CD4-positive, alpha-beta T cell (primary cell): ENCODE data around the gene TMEM187. TPM values are rescaled to one million over a fixed set of nuclear protein-coding genes. Genes with fewer than 3 reads are reported as not detected.
A peak's percentile ranks its signal among the peaks of the same experiment; 100 is the strongest.

Source experiments
- ATAC-seq: fragments of 200-7000 bp; cut with Tn5 transposase; one replicate; pipeline ENCODE4 v1.10.0; 2022; ENCODE audit warnings: mild to moderate bottlenecking; ENCODE audit not compliant: poor library complexity
- CTCF ChIA-PET: fragments of 350-600 bp; sonication (Branson Sonifier 250); formaldehyde crosslinking; loops from one replicate; lab custom pipeline; 2021; ENCODE audit warnings: antibody characterized with exemption, inconsistent platforms; lab: Charles Lee
- POLR2A ChIA-PET: fragments of 350-600 bp; sonication (Branson Sonifier 250); formaldehyde crosslinking; loops from one replicate; lab custom pipeline; 2021; ENCODE audit warnings: antibody characterized with exemption, inconsistent platforms; lab: Charles Lee
- DNase-seq, 14 experiments: peaks; one replicate each; pipeline ENCODE4 v3.0.0-alpha.2; 2013 to 2020; ENCODE audit warnings: mixed read lengths in 2 of 14
- H3K27ac ChIP-seq, 2 donors: one replicate each; pipeline versions ENCODE4 v1.5.1 to v1.7.0; 2013; ENCODE audit warnings: low read length in 2 of 2, low read depth in 1 of 2, mild to moderate bottlenecking in 1 of 2
- H3K27me3 ChIP-seq, 2 experiments: 1 replicate in 1 of 2; 2 replicates in 1 of 2; pipeline versions ENCODE4 v1.6.1 to v1.7.0; 2013; ENCODE audit warnings: low read length in 2 of 2, control low read depth in 1 of 2, mild to moderate bottlenecking in 1 of 2, moderate library complexity in 1 of 2; ENCODE audit not compliant: insufficient read depth in 2 of 2, control insufficient read depth in 1 of 2
- H3K36me3 ChIP-seq: one replicate; pipeline ENCODE4 v1.6.1; 2013; ENCODE audit warnings: low read length, control low read depth; ENCODE audit not compliant: insufficient read depth
- H3K4me1 ChIP-seq: one replicate; pipeline ENCODE4 v1.6.1; 2013; ENCODE audit warnings: low read length, control low read depth; ENCODE audit not compliant: insufficient read depth
- H3K4me3 ChIP-seq: one replicate; pipeline ENCODE4 v1.5.1; 2013; ENCODE audit warnings: mild to moderate bottlenecking, low read length, moderate library complexity
- H3K9me3 ChIP-seq, 2 experiments: 1 replicate in 1 of 2; 2 replicates in 1 of 2; pipeline versions ENCODE4 v1.6.1 to v1.7.0; 2013; ENCODE audit warnings: low read length in 2 of 2, mild to moderate bottlenecking in 2 of 2, control low read depth in 1 of 2, moderate library complexity in 1 of 2; ENCODE audit not compliant: control insufficient read depth in 1 of 2, insufficient read depth in 1 of 2
- H3K27ac Mint-ChIP-seq: one replicate; pipeline ENCODE4 v1.8.0; 2020; ENCODE audit warnings: mixed read lengths
- H3K27me3 Mint-ChIP-seq: one replicate; pipeline ENCODE4 v1.8.0; 2021; ENCODE audit warnings: mixed read lengths
- H3K36me3 Mint-ChIP-seq: one replicate; pipeline ENCODE4 v1.8.0; 2021; ENCODE audit warnings: low read depth, mixed read lengths
- H3K4me1 Mint-ChIP-seq: one replicate; pipeline ENCODE4 v1.8.0; 2021; ENCODE audit warnings: low read depth, mixed read lengths
- H3K4me3 Mint-ChIP-seq: one replicate; pipeline ENCODE4 v1.8.0; 2020; ENCODE audit warnings: mild to moderate bottlenecking, mixed read lengths
- H3K9me3 Mint-ChIP-seq: one replicate; pipeline ENCODE4 v1.8.0; 2020; ENCODE audit warnings: mixed read lengths
- intact Hi-C, 2 experiments: fragments of 100-400 bp; cut with DNase I in 1 of 2; cut with micrococcal nuclease in 1 of 2; formaldehyde crosslinking; loops; one replicate each; pipeline versions ENCODE4 v1.15.1 to v1.9.0; 2023 to 2025; cut with DNase I, micrococcal nuclease
- total RNA-seq, 174 experiments: library from RNA in 2 of 174; stranded (reverse) in 2 of 174; gene quantifications; one replicate each; pipeline ENCODE4 v1.2.3 and lab custom pipeline; 2021 to 2026
- TF ChIP-seq, protein P1 (sequence below): fragments of 200-600 bp; IDR thresholded peaks from one replicate; pipeline ENCODE4 v1.8.0; 2022; ENCODE audit warnings: antibody characterized with exemption, mild to moderate bottlenecking

TMEM187 gene
- total RNA-seq, 2 experiments from 2014 or later: 1.4 to 2.0 TPM

DNA sequence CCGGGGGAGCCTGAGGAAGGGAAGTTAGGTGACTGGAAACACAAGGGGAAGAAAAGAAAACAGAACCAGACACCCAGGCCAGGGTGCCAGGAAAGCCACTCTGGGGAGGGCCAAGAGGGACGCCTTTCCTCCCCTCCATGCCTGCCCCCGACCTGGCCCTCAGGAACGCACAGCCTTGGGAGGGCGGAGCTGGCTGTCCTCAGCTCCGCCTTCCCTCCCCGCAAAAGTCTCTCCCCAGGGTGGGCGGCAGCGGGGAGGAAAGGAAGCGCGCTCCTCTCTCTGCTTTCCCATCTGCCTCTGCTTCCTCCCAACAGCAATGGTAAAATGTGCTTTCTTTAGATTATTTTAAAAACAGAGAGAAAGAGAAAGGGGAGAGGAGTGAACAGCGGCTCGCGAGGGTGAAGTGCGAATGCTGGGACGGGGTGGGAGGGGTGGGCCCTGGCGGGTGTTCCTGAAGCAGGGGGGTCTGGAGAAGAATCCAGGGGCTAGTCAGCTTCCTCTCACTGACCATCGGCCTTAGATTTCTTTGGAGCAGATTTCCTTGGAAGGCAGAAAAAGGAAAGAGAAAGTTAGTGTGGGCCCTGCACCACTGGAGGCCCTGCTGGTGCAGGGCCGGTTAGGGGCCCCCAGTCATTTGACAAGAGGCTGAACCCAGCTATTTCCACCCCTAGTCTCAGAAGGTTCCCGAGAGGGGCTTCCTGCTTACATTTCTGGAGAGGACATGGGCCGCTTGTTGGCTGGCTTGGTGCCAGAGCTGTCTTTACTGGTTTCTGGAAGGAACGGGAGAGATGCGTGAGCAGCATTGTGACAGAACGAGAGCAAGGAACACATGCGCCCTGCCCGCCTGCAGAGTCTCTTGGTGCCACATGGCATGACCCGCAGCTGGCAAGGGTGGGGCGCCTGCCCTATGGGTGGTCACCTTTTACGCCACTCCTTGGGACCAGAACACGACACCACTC is 23.4 kb upstream of the TMEM187 start:
- ATAC-seq: no peak
- POLR2A ChIA-PET: interaction anchor here (1.1 to 10.3 kb wide), 3 partner anchors 20 to 158 kb away, joined by 3 to 196 read pairs (median 5); partner anchors contain the start of gene ARHGAP4
- H3K27ac ChIP-seq: no peak overlapping the region
- CTCF ChIA-PET: interaction anchor here (0.6 to 3.8 kb wide), 2 partner anchors 23 to 38 kb away, joined by 3 to 101 read pairs; partner anchors contain the start of gene ARHGAP4
- TF ChIP-seq, protein P1, sequence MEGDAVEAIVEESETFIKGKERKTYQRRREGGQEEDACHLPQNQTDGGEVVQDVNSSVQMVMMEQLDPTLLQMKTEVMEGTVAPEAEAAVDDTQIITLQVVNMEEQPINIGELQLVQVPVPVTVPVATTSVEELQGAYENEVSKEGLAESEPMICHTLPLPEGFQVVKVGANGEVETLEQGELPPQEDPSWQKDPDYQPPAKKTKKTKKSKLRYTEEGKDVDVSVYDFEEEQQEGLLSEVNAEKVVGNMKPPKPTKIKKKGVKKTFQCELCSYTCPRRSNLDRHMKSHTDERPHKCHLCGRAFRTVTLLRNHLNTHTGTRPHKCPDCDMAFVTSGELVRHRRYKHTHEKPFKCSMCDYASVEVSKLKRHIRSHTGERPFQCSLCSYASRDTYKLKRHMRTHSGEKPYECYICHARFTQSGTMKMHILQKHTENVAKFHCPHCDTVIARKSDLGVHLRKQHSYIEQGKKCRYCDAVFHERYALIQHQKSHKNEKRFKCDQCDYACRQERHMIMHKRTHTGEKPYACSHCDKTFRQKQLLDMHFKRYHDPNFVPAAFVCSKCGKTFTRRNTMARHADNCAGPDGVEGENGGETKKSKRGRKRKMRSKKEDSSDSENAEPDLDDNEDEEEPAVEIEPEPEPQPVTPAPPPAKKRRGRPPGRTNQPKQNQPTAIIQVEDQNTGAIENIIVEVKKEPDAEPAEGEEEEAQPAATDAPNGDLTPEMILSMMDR: no peak
- peak in 1 of 14 experiments; percentile 25 for DNase-seq
- H3K9me3 ChIP-seq: no peaks in the 10 kb centered on the region
- no peak overlapping the region for H3K4me3 ChIP-seq
- Mint-ChIP-seq H3K27ac (no peak overlapping the region), H3K4me1 (peaks cover 15% of the 10 kb centered on the region), H3K27me3 (no peaks in the 10 kb centered on the region), H3K9me3 (no peaks in the 10 kb centered on the region), H3K36me3 (peaks cover 36% of the 10 kb centered on the region), H3K4me3 (no peak overlapping the region)
- no peaks in the 10 kb centered on the region for H3K27me3 ChIP-seq
- peaks cover 51% of the 10 kb centered on the region for H3K36me3 ChIP-seq
- peaks cover 40% of the 10 kb centered on the region for H3K4me1 ChIP-seq
- intact Hi-C loops: loop anchor here (5.0 to 10.0 kb wide), 2 partner anchors 992 to 994 kb away; no protein-coding TSS in a partner anchor

- no peak for DNase-seq
- Mint-ChIP-seq H3K9me3 (no peaks in the 10 kb centered on the region), H3K4me3 (no peak overlapping the region), H3K27me3 (no peaks in the 10 kb centered on the region), H3K27ac (no peak overlapping the region), H3K36me3 (peaks cover 40% of the 10 kb centered on the region), H3K4me1 (peaks cover 15% of the 10 kb centered on the region)
- peaks cover 30% of the 10 kb centered on the region for H3K4me1 ChIP-seq
- H3K9me3 ChIP-seq: no peaks in the 10 kb centered on the region
- TF ChIP-seq, protein P1: no peak
- no peak for ATAC-seq
- intact Hi-C loops: loop anchor here in 1 of 2 experiments (5.0 kb wide), 1 partner anchor 263 kb away; the partner anchor contains the start of gene SLC6A8
- no peak overlapping the region for H3K27ac ChIP-seq
- ChIA-PET CTCF (interaction anchor here (0.6 to 1.8 kb wide), 2 partner anchors 27 to 39 kb away, joined by 3 to 4 read pairs; no protein-coding TSS in a partner anchor), POLR2A (interaction anchor here (0.7 to 10.3 kb wide), 3 partner anchors 10 to 24 kb away, joined by 3 to 196 read pairs (median 5); partner anchors contain the start of gene ARHGAP4)
- no peaks in the 10 kb centered on the region for H3K27me3 ChIP-seq
- no peak overlapping the region for H3K4me3 ChIP-seq
- peaks cover 61% of the 10 kb centered on the region for H3K36me3 ChIP-seq
These were observed 22.4 kb upstream of the TMEM187 start for GRCh38 chrX:153950127-153950526.

- H3K4me1 ChIP-seq: peaks cover 29% of the 10 kb centered on the region
- H3K36me3 ChIP-seq: peaks cover 78% of the 10 kb centered on the region
- H3K4me3 ChIP-seq: no peak overlapping the region
- H3K27ac Mint-ChIP-seq: no peak overlapping the region
- no peaks in the 10 kb centered on the region for H3K9me3 ChIP-seq
- no peak overlapping the region for H3K4me3 Mint-ChIP-seq
- no peaks in the 10 kb centered on the region for H3K9me3 Mint-ChIP-seq
- no peak overlapping the region for H3K27ac ChIP-seq
- peaks cover 15% of the 10 kb centered on the region for H3K4me1 Mint-ChIP-seq
- POLR2A ChIA-PET: interaction anchor here (1.1 to 10.3 kb wide), 3 partner anchors 17 to 26 kb away, joined by 3 to 196 read pairs (median 4); partner anchors contain the start of genes ARHGAP4 and HCFC1
- TF ChIP-seq, protein P1: no peak
- ATAC-seq (no peak), DNase-seq (no peak)
- CTCF ChIA-PET: interaction anchor here (1.0 to 1.8 kb wide), 2 partner anchors 27 to 29 kb away, joined by 3 to 4 read pairs; no protein-coding TSS in a partner anchor
- no peaks in the 10 kb centered on the region for H3K27me3 ChIP-seq
- H3K36me3 Mint-ChIP-seq: peaks cover 51% of the 10 kb centered on the region
- H3K27me3 Mint-ChIP-seq: no peaks in the 10 kb centered on the region
- intact Hi-C loops: loop anchor here in 1 of 2 experiments (5.0 kb wide), 1 partner anchor 265 kb away; the partner anchor contains the start of gene SLC6A8
These were observed 20.7 kb upstream of the TMEM187 start for GRCh38 chrX:153951683-153952372.
